Measurements from ENCODE around the gene SDHD. TPM values are rescaled to one million over a fixed set of nuclear protein-coding genes. Genes with fewer than 3 reads are reported as not detected.

SDHD gene
- polyA plus RNA-seq, 1 of the 3 experiments (the other 2 are of a cell fraction): 169 TPM

DNA sequence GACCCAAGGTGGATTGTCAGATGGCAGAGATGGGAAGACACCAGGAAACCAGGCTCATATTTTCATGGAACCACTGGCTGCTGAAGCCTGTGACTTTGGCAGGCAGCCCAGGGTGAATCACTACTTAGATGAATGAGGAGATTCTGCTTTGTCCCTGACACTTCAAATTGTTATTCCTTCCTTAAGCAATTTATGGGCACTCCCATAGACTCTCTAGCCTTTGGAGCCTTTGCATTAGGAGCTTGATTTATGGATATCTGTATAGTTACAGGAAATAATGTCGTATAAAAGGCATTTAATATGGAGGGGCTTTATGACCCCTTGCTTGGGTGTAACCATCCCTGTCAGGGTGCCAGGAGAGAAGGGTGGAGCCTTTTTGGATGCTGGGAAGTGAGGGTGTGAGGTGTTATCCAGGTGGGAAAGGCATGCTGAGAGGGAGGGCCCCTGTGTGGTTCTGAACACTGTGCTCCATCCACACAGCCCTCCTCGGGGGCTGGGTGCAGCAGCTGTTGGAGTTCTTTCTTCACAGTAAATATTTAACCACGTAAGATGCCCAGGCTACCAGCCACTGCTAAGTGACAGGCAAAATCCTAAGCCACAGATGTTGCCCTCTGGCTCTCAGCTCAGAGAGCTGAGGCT is 41.9 kb downstream of the SDHD start:
- peak overlapping the region; percentile 41; the same call in 1 of the 2 replicates for H3K4me2 ChIP-seq
- H3K4me1 ChIP-seq (ENCODE audit: control insufficient read depth in 1 of 2, insufficient read depth in 2 of 2, low read depth in 1 of 2, low read length in 1 of 2): peaks cover 5 to 11% of the 10 kb centered on the region in 2 experiments; a peak in 3 of 4 replicates
- ChIA-PET POLR2A (no interaction called here), CTCF (interaction anchor here (0.8 kb wide), 1 partner anchor 15 kb away, joined by 3 read pairs; no protein-coding TSS in a partner anchor)
- WGBS (ENCODE audit: low lambda C conversion rate): 35% methylated on average over 2 of the region's 3 CpGs
- TF ChIP-seq TEAD4 (IDR thresholded peaks at IDR 0.05; ENCODE audit: borderline replicate concordance, insufficient read depth): peak; percentile 27; the same call in 1 of the 2 replicates
- TF ChIP-seq YY1 (IDR thresholded peaks at IDR 0.05; ENCODE audit: low read depth): 0 out of 2 replicates have a peak, but pooled peaks have one; percentile 52
- no peak for TF ChIP-seq RAD21 (IDR thresholded peaks at IDR 0.05; ENCODE audit: low read length)
- TF ChIP-seq GABPA (IDR thresholded peaks at IDR 0.05; ENCODE audit: low read depth): no peak
- TF ChIP-seq NFIC (IDR thresholded peaks at IDR 0.05; ENCODE audit: borderline replicate concordance): peak; percentile 93
- TF ChIP-seq JUND (IDR thresholded peaks at IDR 0.05): peak; percentile 84
- no peak for TF ChIP-seq GATA2 (CRISPR knock-in tag; IDR thresholded peaks at IDR 0.05)
- TF ChIP-seq TCF12 (IDR thresholded peaks at IDR 0.05): peak; percentile 73
- peak in 1 of 2 experiments; percentile 70; a peak in 1 of 4 replicates for TF ChIP-seq EP300 (IDR thresholded peaks at IDR 0.05; ENCODE audit: borderline replicate concordance in 1 of 2, low read depth in 1 of 2, low read length in 1 of 2)
- TF ChIP-seq POLR2AphosphoS5 (IDR thresholded peaks at IDR 0.05; ENCODE audit: low read depth, low read length): no peak
- peak; percentile 83; the same call in 1 of the 2 replicates for TF ChIP-seq FOSL2 (IDR thresholded peaks at IDR 0.05; ENCODE audit: borderline replicate concordance, low read depth)
- TF ChIP-seq REST (IDR thresholded peaks at IDR 0.05; ENCODE audit: low read depth, low read length): no peak
- no peak for TF ChIP-seq NRF1 (IDR thresholded peaks at IDR 0.05; ENCODE audit: low read depth, low read length)
- no peak for TF ChIP-seq RFX5 (IDR thresholded peaks at IDR 0.05; ENCODE audit: low read length)
- TF ChIP-seq, protein P1, sequence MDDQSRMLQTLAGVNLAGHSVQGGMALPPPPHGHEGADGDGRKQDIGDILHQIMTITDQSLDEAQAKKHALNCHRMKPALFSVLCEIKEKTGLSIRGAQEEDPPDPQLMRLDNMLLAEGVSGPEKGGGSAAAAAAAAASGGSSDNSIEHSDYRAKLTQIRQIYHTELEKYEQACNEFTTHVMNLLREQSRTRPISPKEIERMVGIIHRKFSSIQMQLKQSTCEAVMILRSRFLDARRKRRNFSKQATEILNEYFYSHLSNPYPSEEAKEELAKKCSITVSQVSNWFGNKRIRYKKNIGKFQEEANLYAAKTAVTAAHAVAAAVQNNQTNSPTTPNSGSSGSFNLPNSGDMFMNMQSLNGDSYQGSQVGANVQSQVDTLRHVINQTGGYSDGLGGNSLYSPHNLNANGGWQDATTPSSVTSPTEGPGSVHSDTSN (IDR thresholded peaks at IDR 0.05): peak; percentile 91
- H3K9ac ChIP-seq: no peak overlapping the region
- no peaks in the 10 kb centered on the region for H3K9me2 ChIP-seq
- no peaks in the 10 kb centered on the region for H3K27me3 ChIP-seq (ENCODE audit: insufficient read depth)
- no peaks in the 10 kb centered on the region for H3K36me3 ChIP-seq (replicated peaks in 1 of 2; ENCODE audit: control insufficient read depth in 1 of 2, insufficient read depth in 2 of 2, low read length in 1 of 2)
- DNase-seq: peak; percentile 14
- no peak overlapping the region for H2AFZ ChIP-seq (ENCODE audit: low read depth)
- peak overlapping the region in 1 of 2 experiments; percentile 66; a peak in 2 of 4 replicates for H3K27ac ChIP-seq (ENCODE audit: low read depth in 2 of 2, low read length in 1 of 2)
- no peaks in the 10 kb centered on the region for H3K79me2 ChIP-seq (ENCODE audit: insufficient read depth)
- no peaks in the 10 kb centered on the region for H4K20me1 ChIP-seq (ENCODE audit: insufficient read depth)
- no peak overlapping the region for H3K4me3 ChIP-seq (ENCODE audit: low read depth in 2 of 2, low read length in 1 of 2)
- no peaks in the 10 kb centered on the region for H3K9me3 ChIP-seq
- H3F3A ChIP-seq (replicated peaks; ENCODE audit: insufficient read depth): no peaks in the 10 kb centered on the region
